Activated T-cell treated with anti-CD3 and anti-CD28 coated beads, Interleukin-2, amount 50 U/mL, for 48 hours (primary cell): ENCODE data around the gene DENND2A.

Source experiments
- DNase-seq, 2 experiments: peaks; one replicate each; pipeline ENCODE4 v3.0.0-alpha.2; 2020

The DENND2A gene

DNA sequence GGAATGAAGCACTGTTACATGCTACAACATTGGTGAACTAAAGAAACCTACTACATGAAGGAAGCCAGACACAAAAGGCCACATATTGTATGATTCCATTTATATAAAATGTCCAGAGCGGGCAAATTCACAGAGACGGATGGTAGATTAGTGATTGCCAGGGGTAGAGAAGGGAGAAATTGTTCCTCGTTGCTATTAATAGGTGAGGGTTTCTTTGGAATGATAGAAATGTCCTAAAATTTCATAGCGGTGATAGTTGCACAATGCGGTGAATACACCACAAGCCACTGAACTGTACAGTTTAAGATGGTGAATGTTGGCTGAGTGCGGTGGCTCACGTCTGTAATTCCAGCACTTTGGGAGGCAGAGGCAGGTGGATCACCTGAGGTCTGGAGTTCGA is 29.0 kb downstream of the DENND2A start:
- no peak for DNase-seq

DNA sequence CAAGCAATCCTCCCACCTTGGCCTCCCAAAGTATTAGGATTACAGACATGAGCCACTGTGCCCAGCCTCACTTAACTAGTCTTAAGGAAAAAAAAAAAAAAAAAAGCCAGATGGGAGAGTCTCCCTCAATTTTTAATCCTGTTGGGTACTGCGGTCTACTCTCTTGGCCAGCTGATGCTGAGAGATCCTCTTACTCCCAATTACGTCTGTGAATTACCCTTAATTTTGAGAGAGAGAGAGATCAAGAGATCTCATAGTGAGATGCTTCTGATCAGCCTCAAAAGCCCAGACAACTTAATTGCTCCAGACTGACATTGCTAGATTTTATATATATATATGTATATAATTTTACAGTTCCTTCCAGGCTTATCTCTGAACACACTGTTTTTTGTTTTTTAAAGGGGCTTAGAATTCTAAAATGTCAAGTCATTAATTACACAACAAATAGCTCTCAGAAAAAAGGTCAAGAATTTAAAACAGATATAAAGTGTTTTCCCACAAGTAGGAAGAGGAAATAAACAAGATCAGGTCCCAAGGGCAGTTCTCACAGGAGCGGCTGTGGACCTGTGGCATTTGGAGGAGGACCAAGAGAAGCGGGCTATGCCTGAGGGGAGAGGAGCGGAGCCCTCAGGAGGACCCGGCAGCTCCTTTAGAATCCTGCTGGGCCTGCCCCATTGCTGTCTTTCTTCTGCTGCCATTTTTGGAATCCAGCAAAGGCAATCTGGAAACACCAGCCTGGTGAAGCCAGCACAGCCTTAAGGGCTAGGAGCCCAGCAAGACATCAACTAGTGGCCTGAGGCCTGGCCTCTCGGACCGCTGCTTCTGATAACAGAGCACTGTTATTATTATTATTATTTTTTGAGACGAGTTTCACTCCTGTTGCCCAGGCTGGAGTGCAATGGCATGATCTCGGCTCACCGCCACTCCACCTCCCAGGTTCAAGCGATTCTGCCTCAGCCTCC is 30.1 kb downstream of the DENND2A start:
- no peak for DNase-seq

DNA sequence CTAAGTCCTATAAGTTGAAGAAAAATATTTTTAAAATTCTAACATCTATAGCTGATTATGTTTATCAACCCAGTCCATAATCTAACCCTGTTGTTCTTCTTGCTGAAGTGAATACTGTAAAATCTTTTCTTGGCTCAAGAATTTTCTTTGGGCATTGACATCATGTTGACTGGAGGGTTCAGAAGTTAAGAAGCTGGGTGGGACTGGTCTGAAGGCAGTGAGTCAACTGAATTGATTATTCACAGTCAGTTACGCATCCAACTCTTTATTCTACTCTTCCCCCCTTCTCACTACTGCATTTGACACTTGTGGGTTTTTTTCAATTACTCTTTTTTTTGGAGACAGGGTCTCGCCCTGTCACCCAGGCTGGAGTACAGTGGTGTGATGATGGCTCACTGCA is 31.0 kb downstream of the DENND2A start:
- DNase-seq: no peak

DNA sequence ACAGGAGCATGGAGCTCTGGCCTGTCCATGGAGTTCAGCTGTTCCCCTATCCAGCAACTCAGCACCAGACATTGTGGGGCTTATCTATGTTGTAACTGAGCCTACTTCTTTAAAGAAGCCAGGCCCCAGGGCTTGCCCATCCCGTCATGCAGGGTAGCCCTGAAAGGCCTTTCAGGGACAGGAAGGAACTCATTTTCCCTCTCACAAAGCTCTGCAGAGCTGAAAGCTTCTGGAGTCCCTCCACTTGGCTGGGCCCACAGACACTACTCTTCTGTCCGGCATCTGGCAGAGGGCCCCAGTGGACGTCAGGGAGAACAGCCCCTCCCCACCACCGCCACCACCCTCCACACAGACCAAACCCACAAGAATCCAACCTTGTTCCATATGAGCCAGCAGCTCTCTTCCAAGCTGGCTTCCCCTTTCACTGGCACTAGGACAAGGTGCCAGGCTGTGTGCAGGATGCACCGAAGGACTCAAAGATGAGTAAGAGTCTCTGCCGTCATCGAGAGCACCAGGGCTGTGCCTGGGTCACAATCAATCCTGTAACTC is 33.1 kb downstream of the DENND2A start:
- DNase-seq: no peak

DNA sequence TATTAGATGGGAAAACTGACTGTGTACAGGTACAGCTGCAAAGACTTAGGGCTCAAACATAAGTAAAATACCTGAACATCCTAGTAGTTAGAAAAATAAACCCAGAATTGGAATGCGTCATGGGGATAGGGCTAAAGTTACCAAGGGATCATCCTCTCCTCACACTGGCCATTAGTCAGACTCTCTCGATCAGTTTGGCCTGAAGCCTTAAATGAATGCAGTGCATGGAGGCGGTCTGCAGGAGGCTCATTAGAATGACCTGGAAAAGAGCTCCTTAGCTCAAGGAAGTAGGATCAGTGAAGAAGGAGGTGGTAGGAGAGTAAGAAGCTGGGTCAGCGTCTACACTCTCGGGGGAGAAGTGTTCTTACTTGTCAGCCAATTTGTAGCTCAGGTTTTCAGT is 35.3 kb downstream of the DENND2A start:
- DNase-seq: no peak

DNA sequence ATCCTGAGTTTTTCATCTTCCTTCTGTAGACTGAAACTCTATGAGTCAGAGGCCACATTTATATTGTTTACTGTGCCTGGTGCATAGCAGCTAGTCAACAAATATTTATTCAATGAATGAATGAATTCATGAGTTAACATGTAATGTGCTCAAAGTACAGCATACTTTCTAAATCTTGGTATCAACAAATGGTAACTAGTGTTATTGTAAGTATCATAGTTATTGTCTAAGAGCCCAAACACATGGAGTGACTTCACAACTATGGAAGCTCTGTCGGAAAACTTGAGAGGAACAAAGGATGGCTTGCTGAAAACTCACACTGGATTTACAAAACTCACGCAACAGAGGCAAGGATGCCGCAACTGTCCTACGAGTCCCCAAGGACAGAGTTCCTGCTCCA is 35.9 kb downstream of the DENND2A start:
- DNase-seq: no peak

DNA sequence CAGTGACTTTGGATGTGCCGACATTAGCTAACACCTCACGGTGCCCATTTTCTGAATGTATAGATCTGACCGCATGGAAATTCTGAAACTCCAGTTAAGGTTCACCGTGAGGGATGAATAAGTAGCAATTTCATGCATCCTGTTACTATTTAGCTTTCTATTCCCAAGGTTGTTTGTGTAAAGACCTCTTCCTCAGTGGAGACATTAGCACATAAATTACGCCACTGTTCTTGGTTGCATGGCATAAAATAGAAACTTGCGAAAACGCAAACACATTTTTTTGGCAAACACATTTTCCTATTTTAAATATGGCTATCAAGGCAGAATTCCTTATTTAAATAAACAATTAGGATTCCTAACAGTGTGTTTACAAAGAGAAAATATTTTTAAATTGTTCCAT is 36.5 kb downstream of the DENND2A start:
- no peak for DNase-seq

DNA sequence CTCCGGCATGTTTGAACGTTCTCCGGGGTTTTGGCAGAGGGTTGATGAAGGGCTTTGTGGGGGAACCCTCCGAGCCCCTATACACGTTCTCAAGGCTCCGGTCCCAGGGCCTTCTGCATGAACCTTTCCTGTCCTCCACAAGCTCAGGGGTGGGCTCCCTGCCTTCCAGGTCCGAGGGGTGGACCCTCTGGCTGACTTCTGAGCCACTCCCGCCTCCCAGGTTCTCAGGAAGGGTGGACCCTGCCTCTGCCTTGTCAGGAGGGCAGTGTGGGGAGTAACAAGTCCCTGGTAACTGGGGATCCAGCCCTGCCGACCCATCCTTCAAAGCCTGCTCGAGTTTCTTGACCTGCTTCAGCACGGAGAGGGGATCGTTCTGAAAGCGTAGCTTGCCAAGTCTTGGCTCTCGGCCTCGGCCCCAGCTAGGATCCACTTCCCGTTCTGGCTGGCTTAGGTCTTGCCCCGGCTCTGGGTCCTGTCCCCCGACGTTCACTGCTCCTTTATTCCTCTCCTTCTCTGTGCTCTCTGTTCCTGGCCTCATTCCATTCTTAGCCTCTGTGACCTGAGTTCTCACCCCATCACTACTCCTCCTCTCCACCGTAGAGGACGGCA is 38.9 kb downstream of the DENND2A start:
- no peak for DNase-seq

DNA sequence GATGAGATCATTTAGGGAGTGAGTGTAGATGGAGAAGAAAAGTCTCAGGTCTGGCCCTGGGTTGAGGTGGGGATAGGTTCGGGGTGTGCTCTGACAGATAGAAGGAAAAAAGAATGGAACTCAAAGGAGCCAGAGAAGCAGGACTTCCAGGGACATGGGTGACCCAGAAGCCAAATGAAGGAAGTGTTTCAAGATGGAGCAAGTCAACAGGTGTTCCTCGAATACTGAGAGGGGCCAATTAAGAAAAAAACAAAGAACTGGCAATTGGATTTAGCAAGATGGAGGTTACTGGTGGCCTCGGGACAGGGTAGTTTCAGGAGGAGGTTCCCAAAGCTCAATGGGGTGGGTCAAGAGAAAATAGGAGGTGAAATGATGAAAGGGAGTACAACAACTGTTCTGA is 40.3 kb downstream of the DENND2A start:
- DNase-seq: no peak

DNA sequence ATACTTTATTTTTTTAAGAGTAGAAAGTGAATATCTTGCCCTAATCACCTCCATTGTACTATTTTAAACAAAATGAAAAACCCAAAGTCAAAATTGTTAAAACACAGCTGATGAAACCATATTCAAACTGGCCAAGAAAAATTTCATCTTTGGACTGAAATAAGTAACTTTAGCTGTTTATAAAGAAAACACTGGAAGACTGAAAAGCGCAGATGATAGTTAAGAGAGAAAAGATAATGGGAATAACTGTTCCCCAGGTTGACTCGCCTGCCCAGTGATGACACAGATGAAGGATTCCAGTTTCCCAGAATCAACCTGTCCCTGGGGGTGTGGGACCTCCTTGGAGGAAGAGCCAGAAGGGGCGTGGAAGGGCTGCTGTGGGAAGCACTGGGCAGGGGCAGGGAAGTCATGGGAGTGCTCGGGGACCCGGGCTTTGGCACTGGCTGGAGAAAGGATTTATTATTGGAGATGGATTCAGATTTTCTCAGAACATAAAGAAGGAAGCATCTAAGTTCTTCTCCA is 43.1 kb downstream of the DENND2A start:
- DNase-seq: no peak

DNA sequence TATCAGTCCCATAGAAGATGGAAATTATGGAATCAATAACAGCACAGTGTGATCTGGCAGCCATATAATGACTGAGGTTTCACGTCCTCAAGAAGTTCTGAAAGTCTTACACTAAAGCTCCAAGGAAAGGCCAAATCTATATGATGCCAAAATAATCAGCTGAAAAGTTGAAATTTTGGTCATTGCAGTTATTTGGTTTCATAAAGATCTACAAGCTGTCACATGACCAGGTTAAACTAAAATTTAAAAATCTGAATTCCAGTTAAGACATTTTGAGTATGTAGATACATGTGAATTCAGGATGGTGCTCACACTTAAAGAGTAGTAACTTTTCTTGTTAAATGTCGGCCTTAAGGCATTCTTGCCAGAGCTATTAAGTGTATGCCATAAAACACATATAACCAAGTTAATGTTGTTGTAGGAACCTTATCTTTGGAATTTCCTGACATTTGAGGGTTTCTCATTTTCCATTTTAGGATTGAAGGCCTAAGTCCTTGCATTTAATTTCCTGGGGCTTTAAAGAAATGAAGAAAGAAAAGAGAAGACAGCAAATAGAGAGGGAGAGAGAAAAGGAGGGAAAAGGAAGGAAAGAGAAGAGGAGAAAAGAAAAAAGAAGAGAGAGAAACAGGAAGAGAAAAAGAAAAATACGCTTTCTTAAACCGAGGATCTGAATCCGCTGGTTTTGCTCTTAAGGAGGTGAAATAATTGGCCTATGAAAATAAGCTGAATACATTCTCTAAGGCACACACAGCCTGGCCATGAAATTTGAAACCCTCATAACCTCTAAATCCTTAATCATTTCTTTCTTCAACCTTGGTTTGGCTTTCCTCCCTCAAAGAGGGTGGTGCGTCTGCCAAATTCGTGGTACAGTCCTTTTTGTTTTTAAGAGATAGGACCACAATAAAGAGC is 43.8 kb downstream of the DENND2A start:
- DNase-seq: no peak

DNA sequence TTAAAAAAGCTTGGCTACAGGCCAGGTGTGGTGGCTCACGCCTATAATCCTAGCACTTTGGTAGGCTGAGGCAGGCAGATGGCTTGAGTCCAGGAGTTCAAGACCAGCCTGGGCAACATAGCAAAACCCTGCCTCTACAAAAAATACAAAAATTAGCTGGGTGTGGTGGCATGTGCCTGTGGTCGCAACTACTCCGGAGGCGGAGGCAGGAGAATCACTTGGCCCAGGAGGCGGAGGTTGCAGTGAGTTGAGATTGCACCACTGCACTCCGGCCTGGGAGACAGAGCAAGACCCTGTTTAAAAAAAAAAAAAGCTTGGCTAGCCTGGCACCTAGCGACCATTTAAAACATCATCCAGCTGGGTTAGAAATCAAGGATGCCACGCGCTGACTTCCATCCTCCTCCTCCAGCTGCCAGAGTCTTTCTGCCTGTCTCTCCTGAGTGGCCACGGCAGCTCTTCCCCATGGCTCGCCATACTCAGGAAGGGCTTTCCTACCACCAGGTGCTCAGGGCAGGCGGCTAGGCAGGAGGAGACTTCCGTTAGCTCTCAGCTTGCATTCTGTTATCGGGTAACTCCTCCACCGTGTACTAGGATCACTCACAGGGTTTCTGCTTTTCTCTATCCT is 45.0 kb downstream of the DENND2A start:
- DNase-seq: no peak

DNA sequence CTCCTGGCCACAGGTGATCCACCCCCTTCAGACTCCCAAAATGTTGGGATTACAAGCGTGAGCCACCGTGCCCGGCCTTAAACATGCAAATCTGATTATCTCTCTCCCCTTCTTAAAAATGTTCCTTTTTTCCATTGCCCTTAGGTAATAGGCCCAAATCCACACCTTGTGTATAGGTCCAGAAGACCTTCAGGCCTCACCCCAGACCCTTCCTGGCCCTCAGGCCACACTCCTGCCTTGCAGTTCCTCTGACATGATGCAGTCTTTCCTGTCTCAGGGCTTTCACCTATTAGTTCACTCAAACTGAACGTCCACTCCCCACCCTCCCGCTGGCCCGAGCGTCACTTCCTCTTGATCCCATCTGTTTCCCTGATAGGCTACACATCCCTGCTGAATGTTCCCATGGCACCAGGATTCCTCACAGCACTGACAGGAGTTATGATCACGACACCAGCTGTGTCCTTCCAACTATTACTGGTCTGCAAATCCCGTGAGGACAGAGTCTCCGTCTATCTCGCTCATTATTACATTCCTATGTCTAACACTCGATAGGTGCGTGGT is 46.4 kb downstream of the DENND2A start:
- DNase-seq: no peak

DNA sequence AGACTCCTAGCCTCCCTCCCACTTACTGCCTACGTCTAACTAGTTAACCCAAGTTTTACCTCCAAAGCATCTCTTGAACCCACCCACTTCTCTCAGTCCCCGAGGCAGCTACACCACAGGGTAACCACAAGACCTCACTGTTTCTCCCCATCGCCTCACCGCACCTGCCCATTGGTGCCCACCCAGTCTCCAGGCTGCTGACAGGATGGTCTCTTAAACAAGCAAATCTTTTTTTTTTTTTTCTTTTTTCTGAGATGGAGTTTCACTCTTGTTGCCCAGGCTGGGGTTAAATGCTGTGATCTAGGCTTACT is 47.0 kb downstream of the DENND2A start:
- no peak for DNase-seq

DNA sequence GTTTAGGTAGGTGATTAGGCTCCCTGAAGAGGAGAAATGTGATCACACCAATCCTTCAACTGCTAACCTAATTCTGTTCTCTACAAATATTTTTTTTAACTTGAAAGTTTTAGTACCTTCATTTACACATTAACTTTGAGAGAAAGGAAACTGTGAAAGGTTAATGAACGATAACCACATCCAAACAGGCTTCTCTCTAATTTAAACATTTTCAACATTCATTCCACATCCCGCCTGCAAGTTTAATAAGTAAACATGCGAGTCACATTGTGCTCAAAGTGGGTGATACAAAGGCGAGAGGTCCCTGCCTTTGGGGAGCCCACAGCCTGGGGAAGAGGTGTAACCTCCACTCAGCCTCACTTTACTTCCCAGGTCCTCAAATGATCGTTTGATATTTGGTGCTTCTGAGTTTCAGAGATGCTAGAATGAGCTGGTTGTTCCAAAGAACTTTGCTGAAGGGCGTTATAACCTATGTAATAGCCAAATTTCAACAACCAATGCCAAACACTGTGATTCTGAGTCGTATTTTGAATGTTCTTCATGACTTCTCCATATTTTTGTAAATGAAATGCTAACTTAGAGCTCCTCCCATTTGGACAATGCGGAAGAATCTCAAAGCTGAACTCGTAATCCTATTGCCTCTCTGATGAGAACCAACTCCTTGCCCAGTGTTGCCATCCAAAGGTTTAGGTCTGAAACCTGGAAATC is 47.5 kb downstream of the DENND2A start:
- no peak for DNase-seq

DNA sequence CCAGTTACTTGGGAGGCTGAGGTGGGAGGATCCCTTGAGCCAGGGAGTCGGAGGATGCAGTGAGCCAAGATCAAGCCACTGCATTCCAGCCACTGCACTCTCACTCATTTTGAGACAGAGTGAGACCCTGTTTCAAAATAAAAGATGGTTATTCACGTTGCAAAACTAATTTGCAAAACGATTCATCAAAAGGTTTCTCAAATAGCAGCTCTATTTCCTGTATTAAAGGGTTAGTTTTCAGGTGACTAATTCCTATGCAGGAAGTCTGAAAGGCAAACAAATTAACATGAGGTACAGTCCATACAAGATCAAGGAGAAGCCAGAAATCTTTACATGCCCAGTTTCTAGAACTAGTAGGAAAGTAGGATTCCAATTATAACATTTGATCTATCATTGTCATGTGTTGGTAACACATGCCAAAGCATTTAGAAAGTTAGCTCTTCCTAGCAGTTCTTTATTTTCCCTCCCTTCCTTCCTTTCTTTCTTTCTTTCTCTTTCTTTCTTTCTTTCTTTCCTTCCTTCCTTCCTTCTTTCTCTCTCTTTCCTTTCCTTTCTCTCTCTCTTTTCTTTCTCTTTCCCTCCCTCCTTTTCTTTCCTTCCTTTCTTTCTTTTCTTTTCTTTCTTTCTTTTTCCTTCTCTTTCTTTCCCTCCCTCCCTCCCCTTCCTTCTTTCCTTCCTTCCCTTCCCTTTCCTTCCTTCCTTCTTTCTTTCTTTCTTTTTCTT is 49.3 kb downstream of the DENND2A start:
- DNase-seq: no peak

DNA sequence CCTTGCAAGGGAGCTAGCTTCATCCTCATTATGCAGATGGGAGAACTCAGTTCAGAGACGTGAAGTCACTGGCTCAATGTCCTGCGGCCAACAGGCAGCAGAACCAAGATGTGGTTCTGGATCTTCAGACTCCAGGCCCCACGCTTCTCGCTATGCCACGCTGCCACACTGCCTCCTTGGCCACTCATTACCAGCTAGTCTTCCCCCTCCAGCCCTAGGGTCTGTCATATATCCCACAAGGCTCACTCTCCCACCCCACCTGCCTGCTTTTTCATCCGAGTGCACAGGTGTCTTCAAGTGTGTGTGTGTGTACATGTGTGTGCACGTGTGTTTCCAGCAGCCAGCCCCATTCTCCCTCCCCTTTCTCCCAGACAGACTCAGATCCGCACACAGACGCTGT is 53.4 kb downstream of the DENND2A start:
- no peak for DNase-seq

DNA sequence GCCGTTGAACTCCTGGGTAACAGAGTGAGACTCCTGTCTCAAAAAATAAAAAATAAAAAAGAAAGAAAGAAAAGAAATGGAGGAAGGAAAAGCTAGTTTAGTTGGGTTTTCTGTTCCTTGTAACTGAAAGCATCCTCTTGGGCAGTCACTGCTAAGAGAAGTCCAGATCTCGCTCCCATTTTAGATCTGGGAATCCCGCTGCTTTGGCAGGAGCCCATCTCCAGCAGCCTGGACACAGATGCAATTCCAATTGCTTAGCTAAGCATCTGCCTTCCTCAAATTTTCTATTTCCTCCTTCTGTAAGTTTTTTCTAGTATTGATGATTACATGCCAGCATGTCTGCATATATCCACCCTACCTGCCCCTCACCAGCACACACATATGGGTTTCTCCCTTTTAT is 54.1 kb downstream of the DENND2A start:
- no peak for DNase-seq

DNA sequence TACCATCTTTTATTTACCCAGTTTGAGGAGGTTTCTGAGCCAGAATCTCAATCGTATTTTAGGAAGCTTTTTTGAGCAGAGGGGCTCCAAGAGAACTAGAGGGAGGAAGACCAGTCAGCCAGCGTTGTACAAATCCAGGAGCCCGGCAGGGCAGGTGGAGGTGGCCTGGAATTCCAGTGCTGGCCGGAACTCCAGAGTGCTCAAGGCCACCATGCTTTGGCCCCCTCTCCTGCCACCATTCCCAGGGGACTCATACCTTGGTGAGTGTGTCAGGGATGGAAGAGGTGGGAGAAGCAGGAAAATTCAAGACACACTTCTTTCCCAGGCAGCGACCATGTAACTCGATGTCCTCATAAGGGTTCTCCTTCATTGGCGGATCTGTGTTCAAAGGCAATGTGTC is 55.3 kb downstream of the DENND2A start:
- no peak for DNase-seq

DNA sequence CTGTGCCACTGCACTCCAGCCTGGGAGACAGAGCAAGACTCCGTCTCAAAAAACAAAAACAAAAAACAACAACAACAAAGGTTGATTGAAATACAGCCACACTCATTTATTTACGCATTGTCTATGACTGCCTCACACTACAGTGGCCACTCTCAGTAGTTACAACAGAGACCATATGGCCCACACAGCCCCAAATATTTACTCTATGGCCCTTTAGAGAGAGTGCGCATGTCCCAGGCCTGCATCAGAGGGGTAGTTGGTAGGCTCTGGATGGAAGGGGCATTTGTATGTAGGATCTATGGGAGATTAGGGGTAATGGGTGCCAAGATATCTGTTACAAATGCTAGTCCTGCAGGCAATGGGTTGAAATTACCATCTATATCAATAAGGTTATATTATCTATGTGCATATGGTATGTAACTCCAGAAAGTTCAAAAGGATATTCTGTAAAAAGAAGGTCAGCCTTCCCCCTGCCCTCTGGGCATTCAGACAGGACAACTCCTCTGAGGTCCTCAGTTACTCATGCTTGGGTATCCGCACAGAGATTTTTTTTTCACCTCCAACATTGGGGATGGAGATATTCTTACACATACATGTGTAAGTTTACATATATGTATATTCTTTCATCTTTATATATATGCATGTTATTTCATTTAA is 56.3 kb downstream of the DENND2A start:
- no peak for DNase-seq
